ENCODE results near the gene LYAR.

Gene LYAR

GRCh38 chr4:4315461-4316149 lies 25.7 kb upstream of the LYAR start:
- DNase-seq = no peak

GRCh38 chr4:4311193-4311592 lies 21.2 kb upstream of the LYAR start:
- no peak for DNase-seq

- DNase-seq = no peak
These were observed 19.0 kb upstream of the LYAR start for GRCh38 chr4:4308800-4309441.

DNA sequence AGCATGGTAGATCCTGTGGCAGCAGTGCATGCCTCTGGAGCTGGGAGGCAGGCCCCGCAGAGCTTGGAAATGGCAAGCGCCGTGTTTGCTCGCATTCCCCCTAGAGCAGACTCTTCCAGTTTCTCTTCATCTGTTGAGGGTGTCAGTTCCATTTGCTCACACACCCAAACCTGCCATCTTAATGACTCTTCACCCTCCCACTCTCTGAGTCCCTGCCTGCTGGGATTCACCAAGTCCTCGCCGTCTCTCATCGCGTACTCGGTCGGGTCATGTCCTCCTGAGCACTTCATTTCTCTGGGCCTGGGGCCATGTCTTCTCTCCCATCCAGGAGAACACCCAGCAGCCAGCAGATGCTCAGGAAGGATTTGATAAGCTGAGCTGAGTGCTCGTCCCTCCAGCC lies 17.0 kb upstream of the LYAR start:
- DNase-seq = no peak

DNA sequence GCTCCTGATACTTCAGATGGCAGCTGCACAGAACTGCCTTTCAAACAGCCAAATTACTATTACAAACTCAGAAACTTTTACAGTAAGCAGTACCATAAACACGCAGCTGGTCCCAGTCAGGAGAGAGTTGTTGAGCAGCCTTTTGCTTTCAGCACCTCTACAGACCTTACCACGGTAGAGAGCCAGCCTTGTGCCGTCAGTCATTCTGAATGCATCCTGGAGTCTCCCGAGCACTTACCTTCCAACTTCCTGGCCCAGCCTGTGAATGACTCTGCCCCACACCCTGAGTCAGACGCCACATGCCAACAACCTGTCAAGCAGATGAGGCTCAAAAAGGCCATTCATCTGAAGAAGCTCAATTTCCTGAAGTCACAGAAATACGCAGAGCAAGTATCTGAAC lies 12.5 kb upstream of the LYAR start:
- no peak for DNase-seq

GRCh38 chr4:4302001-4302400 lies 12.0 kb upstream of the LYAR start:
- no peak for DNase-seq

- DNase-seq = no peak
These were observed 9.1 kb upstream of the LYAR start for GRCh38 chr4:4299006-4299405.

DNA sequence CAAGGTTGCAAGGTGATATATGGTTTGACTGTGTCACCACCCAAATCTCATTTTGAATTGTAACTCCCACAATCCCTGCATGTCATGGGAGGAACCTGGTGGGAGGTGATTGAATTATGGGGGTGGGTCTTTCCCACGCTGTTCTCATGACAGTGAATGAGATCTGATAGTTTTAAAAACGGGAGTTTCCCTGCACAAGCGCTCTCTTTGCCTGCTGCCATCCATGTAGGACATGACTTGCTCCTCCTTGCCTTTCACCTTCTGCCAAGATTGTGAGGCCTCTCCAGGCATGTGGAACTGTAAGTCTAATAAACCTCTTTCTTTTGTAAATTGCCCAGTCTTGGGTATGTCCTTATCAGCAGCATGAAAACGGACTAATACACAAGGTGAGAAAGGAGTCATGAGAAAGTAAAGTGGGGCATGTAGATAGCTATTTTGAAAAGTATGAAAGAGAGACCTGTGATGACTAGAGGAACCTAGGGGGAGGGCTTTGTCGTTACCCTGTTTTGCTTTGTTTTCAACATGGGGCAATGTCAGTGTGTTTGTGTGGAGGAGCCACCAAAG lies 6.4 kb upstream of the LYAR start:
- DNase-seq = no peak

- DNase-seq = no peak
These were observed 3.3 kb upstream of the LYAR start for GRCh38 chr4:4293279-4293678.

DNA sequence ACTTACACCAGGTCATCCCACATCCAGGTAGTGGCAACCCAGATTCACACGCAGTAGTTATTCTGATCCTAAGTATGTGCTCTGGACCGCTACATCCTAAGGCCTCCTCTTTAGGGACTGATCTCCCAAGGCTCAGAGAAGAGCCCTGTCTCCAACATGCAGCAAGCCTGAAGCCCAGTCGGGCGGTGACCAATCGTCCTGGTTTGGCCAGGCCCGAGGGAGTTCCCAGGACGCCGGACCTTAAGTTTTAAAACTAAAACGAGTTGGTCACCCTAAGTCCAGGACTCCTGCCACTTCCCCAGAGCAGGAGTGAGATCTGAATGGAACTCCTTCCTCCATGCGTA lies 385 bp downstream of the LYAR start:
- no peak for DNase-seq

DNA sequence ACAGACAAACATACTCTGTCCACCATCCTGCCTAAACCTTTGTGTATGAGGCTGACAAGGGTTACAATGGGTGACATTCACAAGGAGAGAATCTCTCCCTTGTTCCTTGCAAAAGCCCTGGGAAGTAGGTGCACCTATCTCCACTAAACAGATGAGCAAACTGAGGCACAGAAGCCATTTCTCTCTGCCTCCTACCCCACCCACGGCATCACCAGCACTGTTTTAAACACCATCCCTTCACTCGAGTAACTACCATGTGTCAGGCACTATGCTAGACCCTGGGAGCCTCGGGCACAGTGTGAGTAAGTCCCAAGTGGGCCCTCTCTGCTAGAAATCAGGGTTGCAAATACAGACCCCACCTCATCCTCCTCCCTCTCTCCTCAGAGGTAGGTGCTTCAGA lies 899 bp downstream of the LYAR start:
- no peak for DNase-seq

- DNase-seq = no peak
These were observed 1.9 kb downstream of the LYAR start for GRCh38 chr4:4288098-4288497.

- no peak for DNase-seq
These were observed 4.9 kb downstream of the LYAR start for GRCh38 chr4:4284827-4285618.

DNA sequence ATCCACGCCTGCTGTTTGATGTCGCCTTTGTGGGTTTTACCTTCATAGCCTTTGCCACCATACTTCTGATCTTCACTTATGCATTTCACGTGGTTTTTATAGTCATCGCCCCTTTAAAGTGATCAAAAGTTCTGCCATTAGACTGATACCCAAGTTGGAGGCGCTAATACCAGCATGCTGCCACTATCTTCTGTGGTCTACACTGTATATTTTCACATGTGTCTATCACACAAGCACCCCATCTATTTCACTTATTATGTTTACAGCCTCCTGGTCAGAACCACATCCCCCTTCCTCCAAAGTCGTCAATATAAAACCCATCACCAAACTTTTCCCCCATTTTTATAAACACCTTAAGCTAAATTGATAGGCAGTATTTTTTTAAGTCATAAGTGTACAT lies 8.2 kb downstream of the LYAR start:
- no peak for DNase-seq

DNA sequence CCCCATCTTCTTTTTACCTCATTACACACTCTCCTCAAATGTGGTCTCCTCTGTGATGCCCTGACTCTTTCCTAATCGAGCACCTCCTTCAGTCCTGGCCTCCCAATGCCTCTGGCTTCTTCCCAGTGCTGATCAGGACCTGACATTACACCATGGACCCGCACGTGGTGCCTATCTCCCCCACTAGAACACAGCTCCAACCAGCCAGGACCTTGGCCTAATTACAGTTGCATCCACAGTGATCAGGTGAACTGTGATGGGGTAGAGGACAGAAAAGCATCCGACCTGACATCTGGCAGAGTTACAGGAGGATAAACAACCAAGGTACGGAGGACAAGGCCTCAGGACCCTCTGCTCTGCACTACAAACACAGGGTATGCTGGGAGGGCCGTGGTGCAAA lies 12.4 kb downstream of the LYAR start:
- DNase-seq = no peak

DNA sequence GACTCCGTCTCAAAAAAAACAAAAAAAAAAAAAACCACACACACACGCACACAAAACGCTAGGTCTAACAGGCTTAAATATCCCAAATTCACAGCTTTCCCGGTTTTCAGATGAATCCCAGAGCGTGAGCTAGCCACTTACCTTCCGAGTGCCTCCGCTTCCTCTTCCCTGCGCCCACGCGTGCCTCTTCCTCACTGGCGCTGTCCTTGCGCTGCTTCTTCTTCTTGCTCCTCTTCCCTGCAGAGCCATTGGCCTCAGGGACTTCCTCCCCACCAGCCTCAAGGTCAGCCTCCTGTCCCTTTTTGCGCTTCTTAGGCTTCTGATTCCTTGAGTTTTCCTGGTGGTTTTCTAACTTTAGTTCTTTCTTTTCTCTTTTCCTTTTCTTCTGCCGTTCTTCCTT lies 15.7 kb downstream of the LYAR start:
- DNase-seq = no peak

DNA sequence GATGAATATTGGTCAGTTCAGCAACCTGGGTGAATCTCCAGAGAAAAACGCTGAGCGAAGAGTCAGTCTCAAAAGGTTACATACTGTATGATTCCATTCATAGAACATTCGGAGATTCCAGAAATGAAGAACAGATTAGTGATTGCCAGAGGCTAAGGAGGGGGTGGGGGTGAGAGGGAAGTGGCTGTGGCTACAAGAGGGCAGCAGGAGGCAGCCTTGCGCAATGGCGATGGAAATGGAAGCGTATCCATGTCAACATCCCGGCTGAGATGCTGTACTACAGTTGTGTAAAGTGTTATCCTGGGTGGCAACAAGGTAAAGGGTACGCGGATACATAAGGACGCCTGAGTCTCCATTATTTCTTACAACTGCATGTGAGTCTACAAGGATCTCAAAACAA lies 18.0 kb downstream of the LYAR start:
- DNase-seq = no peak

DNA sequence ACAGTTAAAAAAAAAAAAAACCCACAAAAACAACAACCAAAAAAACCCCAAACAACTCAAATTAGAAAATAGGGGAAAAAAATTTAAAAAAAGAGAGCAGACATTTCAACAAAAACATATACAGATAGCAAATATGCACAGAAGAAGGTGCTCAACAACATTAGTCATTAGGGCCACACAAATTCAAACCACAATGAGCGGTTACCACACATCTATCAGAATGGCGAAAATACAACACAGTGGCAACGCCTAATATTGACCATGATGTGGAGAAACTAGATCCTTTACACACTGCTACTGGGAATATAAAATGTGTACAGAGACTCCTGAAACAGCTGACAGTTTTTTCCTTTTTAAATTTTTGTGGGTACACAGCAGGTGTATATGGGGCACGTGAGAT lies 19.4 kb downstream of the LYAR start:
- DNase-seq = peak in 1 of 2 donors; percentile 31

- DNase-seq = peak; percentile 56 to 63
These were observed 20.1 kb downstream of the LYAR start for GRCh38 chr4:4269856-4270255.

- DNase-seq = peak; percentile 28 to 70
These were observed 20.6 kb downstream of the LYAR start for GRCh38 chr4:4269331-4269731.

DNA sequence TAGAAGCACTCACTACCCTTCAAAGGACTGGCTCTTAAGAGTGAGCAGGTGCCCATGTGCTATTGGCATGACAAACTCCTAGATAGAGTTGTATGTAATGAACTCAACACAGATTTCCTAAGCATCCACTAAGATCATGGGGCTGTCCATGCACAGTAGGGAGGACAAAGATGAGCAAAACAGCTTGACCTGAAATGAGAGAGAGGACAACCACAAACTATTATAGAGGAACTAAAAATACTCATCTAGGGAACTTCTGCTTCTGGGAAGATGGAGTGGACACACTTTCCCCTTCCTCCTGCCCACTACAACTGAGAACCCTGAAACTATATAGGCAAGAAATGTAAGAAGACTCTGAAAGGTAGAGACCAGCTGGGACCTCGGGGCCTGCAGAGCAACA lies 21.2 kb downstream of the LYAR start:
- DNase-seq = no peak

- DNase-seq = no peak
These were observed 22.0 kb downstream of the LYAR start for GRCh38 chr4:4267981-4268380.

- DNase-seq = peak; percentile 25 to 82
These were observed 29.7 kb downstream of the LYAR start for GRCh38 chr4:4260185-4260751.
